GM19438 (cell line): Measurements from ENCODE around the gene UBE2K.
A peak's percentile ranks its signal among the peaks of the same experiment; 100 is the strongest.
"Not testable (repeated sequence)": the region's sequence is repeated elsewhere in the genome, so short reads cannot be mapped to it uniquely, and the experiment has no call there.

Experiments
- ATAC-seq: cut with Tn5 transposase; IDR thresholded peaks from one replicate; pipeline ENCODE4 v1.9.1; 2021; ENCODE audit warnings: low read depth; ENCODE audit not compliant: unreplicated experiment

UBE2K gene

DNA sequence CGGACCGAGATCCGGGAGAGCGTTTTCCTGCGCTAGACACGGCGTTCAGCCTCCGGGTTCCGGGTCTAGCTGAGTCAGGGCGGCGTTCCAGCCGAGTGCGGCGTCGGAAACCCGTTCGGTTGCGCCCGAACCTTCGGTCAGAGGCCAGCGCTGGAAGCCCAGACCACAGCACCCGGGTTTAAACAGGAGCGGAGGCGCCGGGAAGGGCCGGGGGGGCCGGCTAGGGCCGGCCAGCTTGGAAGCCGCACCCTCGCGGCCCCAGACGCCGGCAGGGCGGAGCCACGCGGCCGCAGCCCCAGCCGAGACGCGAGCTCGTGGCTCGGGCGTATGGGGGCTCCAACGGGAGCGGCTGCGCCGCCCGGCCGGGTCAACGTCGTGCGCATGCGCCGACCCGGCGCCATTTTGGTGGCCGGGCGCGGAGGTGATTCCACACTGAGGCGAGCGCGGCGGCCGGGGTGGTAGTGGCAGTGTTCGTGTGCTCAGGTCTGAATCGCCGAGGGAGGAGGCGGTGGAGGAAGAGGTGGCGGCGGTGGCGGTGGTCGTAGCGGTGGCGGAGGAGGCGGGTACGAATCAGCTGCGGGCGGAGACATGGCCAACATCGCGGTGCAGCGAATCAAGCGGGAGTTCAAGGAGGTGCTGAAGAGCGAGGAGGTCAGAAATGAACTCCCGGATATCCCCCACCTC lies at the start of gene UBE2K:
TSS of gene UBE2K (plus strand) at position 397 of the 684 bp plus-strand sequence. CDS start at position 589, 192 bp downstream.
- peak; percentile 83 for ATAC-seq

DNA sequence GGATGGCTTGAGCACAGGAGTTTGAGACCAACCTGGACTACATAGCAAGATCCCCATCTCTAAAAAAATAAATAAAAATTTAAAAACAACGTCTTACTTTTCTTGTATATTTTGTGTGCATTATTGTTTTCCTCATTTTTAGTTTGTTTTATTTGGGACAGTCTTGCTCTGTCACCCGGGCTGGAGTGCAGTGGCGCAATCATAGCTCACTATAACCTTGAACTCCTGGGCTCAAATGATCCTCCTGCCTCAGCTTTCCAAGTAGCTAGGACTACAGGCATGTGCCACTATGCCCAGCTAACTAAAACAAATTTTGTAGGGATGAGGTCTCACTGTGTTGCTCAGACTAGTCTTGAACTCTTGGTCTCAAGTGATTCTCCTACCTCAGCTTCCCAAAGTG lies 49.7 kb upstream of the UBE2K start:
- no peak for ATAC-seq

DNA sequence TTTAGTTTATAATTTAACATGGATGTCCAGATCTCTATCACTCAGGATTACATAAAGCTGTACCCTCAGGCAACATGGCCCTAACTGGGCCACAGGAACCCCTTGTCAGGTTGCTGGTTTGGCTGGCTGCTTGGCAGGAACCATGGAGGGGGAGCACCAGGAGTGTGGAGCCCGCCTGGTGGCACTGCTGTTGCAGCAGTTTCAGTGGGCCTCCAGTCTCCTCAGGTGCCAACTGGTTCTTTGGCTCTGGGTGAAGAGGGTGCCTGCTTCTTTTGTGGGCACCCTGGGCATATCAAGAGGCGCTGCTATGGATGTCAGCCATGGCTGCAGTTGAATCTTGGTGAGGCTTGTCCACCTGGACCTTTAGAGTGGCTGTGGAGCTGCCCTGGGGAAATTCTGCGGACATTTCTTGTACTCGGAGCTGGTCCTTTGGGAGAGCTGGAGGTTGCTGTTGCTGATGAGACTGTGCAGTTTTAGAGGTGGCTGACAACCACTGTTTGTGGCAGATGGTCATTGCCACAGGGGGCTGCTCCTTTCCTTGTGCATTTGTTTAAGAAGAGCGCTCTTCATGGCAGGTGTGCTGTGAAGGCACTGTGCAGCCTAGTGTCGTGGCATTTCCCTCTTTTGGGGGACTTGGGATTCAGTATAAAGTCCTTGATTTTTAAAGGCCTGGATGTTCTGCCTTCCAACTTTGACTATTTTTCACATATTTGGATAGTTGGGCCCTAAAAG lies 48.9 kb upstream of the UBE2K start:
- no peak for ATAC-seq

DNA sequence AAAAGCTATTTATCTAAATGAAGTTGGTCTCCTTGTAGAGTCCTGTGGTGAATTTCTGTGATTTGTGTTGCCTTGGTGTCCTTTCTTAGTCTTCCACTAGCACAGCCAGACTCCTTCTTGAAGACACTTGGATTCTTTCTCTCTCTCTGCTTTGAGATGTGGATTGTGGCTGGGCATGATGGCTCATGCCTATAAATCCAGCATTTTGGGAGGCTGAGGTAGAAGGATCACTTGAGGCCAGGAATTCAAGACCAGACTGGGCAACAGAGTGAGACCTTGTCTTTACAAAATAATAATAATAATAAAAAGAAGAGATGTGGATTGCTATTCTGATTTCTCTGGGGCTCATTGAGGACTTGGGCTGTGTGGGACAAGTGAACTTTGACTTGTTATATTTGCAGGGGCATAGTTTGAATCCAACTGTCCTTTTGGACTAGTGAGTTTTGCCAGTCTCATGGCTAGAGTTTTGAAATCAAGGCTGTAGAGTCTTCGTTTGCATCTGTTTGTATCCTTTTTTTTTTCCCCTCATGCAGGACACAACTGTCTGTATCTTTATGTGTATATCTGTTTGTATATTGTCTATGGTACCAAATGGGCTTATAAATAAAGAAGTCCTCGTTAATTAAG lies 48.2 kb upstream of the UBE2K start:
- no peak for ATAC-seq

DNA sequence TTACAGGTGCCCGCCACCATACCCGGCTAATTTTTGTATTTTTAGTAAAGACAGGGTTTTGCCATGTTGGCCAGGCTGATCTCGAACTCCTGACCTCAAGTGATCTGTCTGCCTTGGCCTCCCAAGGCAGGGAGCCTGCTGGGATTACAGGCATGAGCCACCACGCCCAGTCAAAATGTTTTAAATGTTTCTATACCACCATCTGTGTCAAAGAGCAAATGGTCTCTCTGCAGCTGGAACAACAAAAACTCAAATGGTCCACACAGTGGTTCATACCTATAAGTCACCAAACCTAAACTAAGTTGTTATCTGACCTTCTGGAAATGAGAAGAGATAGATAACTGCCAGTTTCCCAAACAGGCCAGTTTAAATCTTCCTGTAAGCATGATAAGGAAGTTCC lies 46.4 kb upstream of the UBE2K start:
- ATAC-seq = not testable (repeated sequence)

GRCh38 chr4:39655211-39655610 lies 42.7 kb upstream of the UBE2K start:
- ATAC-seq = no peak

- ATAC-seq = no peak
Observed at GRCh38 chr4:39655876-39656275, 42.1 kb upstream of the UBE2K start.

DNA sequence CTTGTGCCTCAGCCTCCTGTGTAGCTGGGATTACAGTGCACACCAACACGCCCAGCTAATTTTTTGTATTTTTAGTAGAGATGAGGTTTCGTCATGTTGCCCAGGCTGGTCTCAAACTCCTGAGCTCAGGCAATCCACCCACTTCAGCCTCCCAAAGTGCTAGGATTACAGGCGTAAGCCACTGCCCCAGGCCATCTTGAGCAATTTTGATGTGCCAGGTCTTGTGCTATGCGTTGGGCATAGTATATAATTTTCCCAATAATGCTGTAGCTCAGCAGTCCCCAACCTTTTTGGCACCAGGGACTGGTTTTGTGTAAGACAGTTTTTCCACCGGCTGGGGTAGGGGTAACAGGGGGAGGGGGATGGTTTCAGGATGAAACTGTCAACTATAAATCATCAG lies 41.3 kb upstream of the UBE2K start:
- not testable (repeated sequence) for ATAC-seq

DNA sequence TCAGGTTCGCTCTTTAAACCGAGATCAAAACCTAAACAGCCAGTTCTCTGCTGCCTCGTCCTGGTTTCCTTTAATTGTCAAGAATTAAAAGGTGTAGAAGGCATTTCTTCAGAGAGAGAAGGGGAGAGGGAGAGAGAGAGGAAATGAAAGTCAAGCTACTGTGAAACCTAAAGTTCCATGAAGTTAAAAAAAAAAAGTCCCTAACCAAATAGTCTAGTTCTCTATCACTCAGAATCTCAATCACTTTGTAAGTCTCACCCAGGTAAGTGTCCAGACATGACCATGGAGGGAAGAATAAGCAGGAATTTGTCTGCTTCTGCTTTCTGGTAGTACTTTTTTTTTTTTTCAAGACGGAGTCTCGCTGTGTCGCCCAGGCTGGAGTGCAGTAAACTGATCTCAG lies 40.5 kb upstream of the UBE2K start:
- ATAC-seq = peak; percentile 78

- no peak for ATAC-seq
Observed at GRCh38 chr4:39658756-39659155, 39.2 kb upstream of the UBE2K start.

- no peak for ATAC-seq
Observed at GRCh38 chr4:39660045-39660444, 37.9 kb upstream of the UBE2K start.

DNA sequence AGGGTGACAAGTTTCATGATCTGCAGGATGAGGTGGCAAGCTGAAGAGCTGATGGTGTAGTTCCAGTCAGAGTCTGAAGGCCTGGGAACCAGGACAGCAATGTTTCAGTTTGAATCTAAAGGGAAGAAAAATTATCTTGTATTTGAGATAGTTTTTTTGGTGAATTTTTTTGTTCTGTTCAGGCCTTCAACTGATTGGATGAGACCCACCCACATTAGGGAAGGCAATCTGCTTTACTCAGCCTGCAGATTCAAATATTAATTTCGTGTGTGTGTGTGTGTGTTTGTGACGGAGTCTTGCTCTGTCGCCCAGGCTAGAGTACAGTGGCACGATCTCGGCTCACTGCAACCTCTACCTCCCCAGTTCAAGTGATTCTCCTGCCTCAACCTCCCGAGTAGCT lies 37.2 kb upstream of the UBE2K start:
- no peak for ATAC-seq

DNA sequence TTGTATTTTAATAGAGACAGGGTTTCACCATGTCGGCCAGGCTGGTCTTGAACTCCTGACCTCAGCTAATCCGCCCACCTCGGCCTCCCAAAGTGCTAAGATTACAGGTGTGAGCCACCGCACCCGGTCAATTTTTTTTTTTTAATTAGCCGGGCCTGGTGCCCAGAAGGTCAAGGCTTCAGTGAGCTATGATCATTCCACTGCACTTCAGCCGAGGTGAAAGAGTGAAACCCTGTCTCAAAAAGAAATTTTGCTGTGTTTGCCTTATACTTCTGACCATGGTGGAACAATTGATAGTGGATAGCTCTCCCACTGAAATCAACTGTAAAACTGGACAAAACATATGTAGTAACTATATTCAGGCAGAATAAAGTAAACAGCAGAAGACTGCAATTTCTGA lies 35.3 kb upstream of the UBE2K start:
- ATAC-seq = no peak

DNA sequence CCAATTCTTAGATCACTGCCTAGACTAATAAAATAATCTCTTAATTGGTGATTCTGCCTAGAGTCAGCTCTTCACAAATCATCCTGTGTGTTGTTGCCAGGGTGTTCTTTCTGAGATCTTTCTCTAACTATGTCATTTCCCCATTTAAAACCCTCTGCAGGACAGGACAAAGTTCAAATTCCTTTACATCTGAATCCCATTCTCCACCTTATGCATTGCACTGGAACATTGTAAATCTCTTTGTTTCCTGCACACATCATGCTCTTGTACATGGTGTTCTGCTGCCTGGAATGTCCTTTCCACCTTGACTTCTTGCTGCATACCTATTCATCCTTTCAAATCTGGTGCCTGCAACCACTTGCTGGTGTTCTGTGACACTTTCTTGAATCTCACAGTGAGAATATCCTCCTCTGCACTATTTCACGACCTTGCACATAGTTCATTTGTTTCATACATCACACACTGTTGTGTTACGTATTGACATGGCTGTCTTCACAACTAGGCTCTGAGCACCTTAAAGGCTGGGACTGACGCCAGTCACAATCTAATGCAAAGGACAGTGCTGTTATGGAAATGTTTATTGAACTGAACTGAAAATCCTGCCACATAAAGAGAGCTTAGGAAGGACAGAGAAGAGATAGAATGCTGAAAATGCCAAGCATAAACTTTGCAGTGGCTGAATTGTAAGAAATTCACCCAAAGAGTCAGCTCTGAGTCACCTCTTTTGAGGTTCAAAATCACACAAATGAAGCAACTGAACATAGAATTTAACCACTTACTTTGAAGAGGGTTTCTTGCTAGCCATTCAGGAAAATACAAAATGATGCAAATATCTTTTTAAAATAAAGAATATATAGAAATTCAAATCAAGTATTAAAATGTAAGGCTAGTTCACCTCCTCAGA lies 32.9 kb upstream of the UBE2K start:
- no peak for ATAC-seq

DNA sequence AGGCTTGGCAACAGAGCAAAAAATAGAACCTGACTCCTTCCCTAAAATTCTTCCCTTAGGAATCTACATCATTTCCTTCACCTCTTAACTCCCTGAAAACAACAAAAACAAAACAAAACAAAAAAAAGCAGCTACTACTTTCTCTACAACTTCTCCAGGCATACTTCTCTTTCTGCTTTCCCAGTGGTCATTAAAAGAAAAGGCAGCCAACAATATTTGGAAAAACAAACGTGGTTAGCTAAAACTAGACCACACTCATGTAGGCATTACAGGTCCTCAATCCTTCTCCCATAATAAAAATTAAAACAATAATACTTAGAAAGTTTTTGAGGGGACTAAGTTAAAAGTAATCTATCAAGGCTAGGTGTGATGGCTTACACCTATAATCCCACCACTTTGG lies 30.2 kb upstream of the UBE2K start:
- ATAC-seq = no peak

GRCh38 chr4:39668887-39669286 lies 29.0 kb upstream of the UBE2K start:
- ATAC-seq = no peak

- ATAC-seq = not testable (repeated sequence)
Observed at GRCh38 chr4:39670296-39670695, 27.6 kb upstream of the UBE2K start.

DNA sequence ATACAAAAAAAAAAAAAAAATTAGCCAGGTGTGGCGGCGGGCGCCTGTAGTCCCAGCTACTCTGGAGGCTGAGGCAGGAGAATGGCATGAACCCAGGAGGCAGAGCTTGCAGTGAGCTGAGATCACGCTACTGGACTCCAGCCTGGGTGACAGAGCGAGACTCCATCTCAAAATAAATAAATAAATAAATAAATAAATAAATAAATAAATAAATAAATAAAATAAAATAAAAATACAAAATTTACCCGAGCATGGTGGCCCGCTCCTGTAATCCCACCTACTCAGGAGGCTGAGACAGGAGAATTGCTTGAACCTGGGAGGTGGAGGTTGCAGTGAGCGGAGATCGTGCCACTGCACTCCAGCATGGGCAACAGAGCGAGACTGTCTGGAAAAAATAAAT lies 22.3 kb upstream of the UBE2K start:
- not testable (repeated sequence) for ATAC-seq

- not testable (repeated sequence) for ATAC-seq
Observed at GRCh38 chr4:39681003-39681402, 16.9 kb upstream of the UBE2K start.

- ATAC-seq = no peak
Observed at GRCh38 chr4:39682138-39682537, 15.8 kb upstream of the UBE2K start.

GRCh38 chr4:39685990-39686389 lies 11.9 kb upstream of the UBE2K start:
- no peak for ATAC-seq
